IMR-90 (cell line): ENCODE results near the gene LYVE1. TPM values are rescaled to one million over a fixed set of nuclear protein-coding genes. Genes with fewer than 3 reads are reported as not detected.

Experiments used
- ATAC-seq: fragments of 200-7000 bp; cut with Tn5 transposase; 2 replicates; pipeline ENCODE4 v1.9.1; 2020; ENCODE audit warnings: low read depth, mild to moderate bottlenecking, moderate library complexity
- BruUV-seq: library from RNA; stranded (reverse); fragments of 400-500 nt; replicated peaks from 2 replicates; lab custom pipeline; 2021; lab: Mats Ljungman, UMichigan
- CTCF ChIA-PET: fragments of 300-600 bp; formaldehyde crosslinking; extraction: SDS; loops from one replicate; lab custom pipeline; 2021; ENCODE audit warnings: antibody characterized with exemption; lab: Yijun Ruan, JAX
- POLR2A ChIA-PET: fragments of 300-600 bp; sonication (Branson Sonifier 250); formaldehyde crosslinking; loops from one replicate; lab custom pipeline; 2022; ENCODE audit warnings: antibody characterized with exemption; ENCODE audit not compliant: unreplicated experiment; lab: Charles Lee
- DNase-seq: peaks from one replicate; pipeline ENCODE4 v3.0.0; 2013
- H2AFZ ChIP-seq: replicated peaks from 2 replicates; pipeline ENCODE3; 2013; ENCODE audit warnings: low read length, mild to moderate bottlenecking; ENCODE audit not compliant: poor library complexity
- H2AK5ac ChIP-seq: 2 replicates; pipeline ENCODE4 v1.6.1; 2013; ENCODE audit warnings: low read depth, low read length, inconsistent platforms
- H2AK9ac ChIP-seq: replicated peaks from 2 replicates; pipeline ENCODE3; 2013; ENCODE audit warnings: mild to moderate bottlenecking, low read depth, low read length, moderate library complexity; ENCODE audit not compliant: poor library complexity
- H2BK120ac ChIP-seq: 2 replicates; pipeline ENCODE4 v1.6.1; 2013; ENCODE audit warnings: low read depth, low read length, inconsistent platforms
- H2BK15ac ChIP-seq: 3 replicates; pipeline ENCODE4 v1.6.1; 2013; ENCODE audit warnings: low read depth, low read length, inconsistent platforms
- H2BK20ac ChIP-seq: 2 replicates; pipeline ENCODE4 v1.6.1; 2013; ENCODE audit warnings: low read depth, mild to moderate bottlenecking, inconsistent platforms, low read length, moderate library complexity
- H2BK5ac ChIP-seq: 2 replicates; pipeline ENCODE4 v1.6.1; 2013; ENCODE audit warnings: mild to moderate bottlenecking, low read depth, low read length, inconsistent platforms; ENCODE audit not compliant: poor library complexity, severe bottlenecking
- H3K14ac ChIP-seq: replicated peaks from 2 replicates; pipeline ENCODE4 v1.6.1; 2013; ENCODE audit warnings: low read depth, low read length, inconsistent platforms
- H3K18ac ChIP-seq: 2 replicates; pipeline ENCODE4 v1.6.1; 2013; ENCODE audit warnings: low read depth, low read length, control low read depth
- H3K23ac ChIP-seq: 2 replicates; pipeline ENCODE4 v1.6.1; 2013; ENCODE audit warnings: low read depth, low read length, inconsistent platforms
- H3K27ac ChIP-seq: 2 replicates; pipeline ENCODE4 v1.5.1; 2013; ENCODE audit warnings: mild to moderate bottlenecking, control low read depth, low read length; ENCODE audit not compliant: insufficient read depth
- H3K27me3 ChIP-seq: 2 replicates; pipeline ENCODE4 v1.6.1; 2013; ENCODE audit warnings: low read length; ENCODE audit not compliant: control insufficient read depth, insufficient read depth
- H3K36me3 ChIP-seq: 2 replicates; pipeline ENCODE4 v1.6.1; 2013; ENCODE audit warnings: low read length, mixed read lengths; ENCODE audit not compliant: control insufficient read depth, insufficient read depth
- H3K4ac ChIP-seq: 2 replicates; pipeline ENCODE4 v1.6.1; 2013; ENCODE audit warnings: low read depth, low read length, inconsistent platforms
- H3K4me1 ChIP-seq: 2 replicates; pipeline ENCODE4 v1.6.1; 2013; ENCODE audit warnings: low read length, mixed read lengths; ENCODE audit not compliant: control insufficient read depth, insufficient read depth
- H3K4me2 ChIP-seq: 2 replicates; pipeline ENCODE4 v1.6.1; 2013; ENCODE audit warnings: low read depth, mild to moderate bottlenecking, control low read depth, low read length, moderate library complexity
- H3K4me3 ChIP-seq: 2 replicates; pipeline ENCODE4 v1.5.1; 2013; ENCODE audit warnings: low read depth, mild to moderate bottlenecking, control low read depth, low read length, moderate library complexity; ENCODE audit not compliant: insufficient read depth
- H3K56ac ChIP-seq: 2 replicates; pipeline ENCODE4 v1.6.1; 2013; ENCODE audit warnings: low read length, inconsistent platforms; ENCODE audit not compliant: insufficient read depth; ENCODE audit errors: extremely low read depth
- H3K79me1 ChIP-seq, 2 experiments: 2 replicates each; pipeline ENCODE4 v1.6.1; 2013; ENCODE audit warnings: low read length in 2 of 2, inconsistent platforms in 1 of 2, low read depth in 1 of 2
- H3K9ac ChIP-seq: 2 replicates; pipeline ENCODE4 v1.6.1; 2013; ENCODE audit warnings: low read depth, low read length, control low read depth
- H3K9me1 ChIP-seq: 2 replicates; pipeline ENCODE4 v1.6.1; 2013; ENCODE audit warnings: low read length, inconsistent platforms; ENCODE audit not compliant: insufficient read depth
- H3K9me3 ChIP-seq: 2 replicates; pipeline ENCODE4 v1.6.1; 2013; ENCODE audit warnings: low read length; ENCODE audit not compliant: control insufficient read depth, insufficient read depth
- H4K20me1 ChIP-seq: 2 replicates; pipeline ENCODE4 v1.6.1; 2013; ENCODE audit warnings: low read length, inconsistent platforms; ENCODE audit not compliant: insufficient read depth
- H4K5ac ChIP-seq: 2 replicates; pipeline ENCODE4 v1.6.1; 2013; ENCODE audit warnings: mild to moderate bottlenecking, low read depth, low read length, control low read depth
- H4K8ac ChIP-seq, 2 experiments: 2 replicates each; pipeline ENCODE4 v1.6.1; 2013; ENCODE audit warnings: low read depth in 2 of 2, low read length in 2 of 2, control low read depth in 1 of 2, inconsistent platforms in 1 of 2
- H4K91ac ChIP-seq: 2 replicates; pipeline ENCODE4 v1.6.1; 2013; ENCODE audit warnings: low read depth, low read length, inconsistent platforms; ENCODE audit not compliant: insufficient read depth
- BHLHE40 ChIP-seq: fragments of 150-350 bp; IDR thresholded peaks from 2 replicates; pipeline ENCODE4 v1.6.1; 2016; ENCODE audit warnings: mild to moderate bottlenecking, low read depth, low read length
- CEBPB ChIP-seq: IDR thresholded peaks from 2 replicates; pipeline ENCODE4 v1.6.1; 2012; ENCODE audit warnings: low read depth, low read length, improper control_type of control experiment
- CHD1 ChIP-seq: IDR thresholded peaks from 2 replicates; pipeline ENCODE4 v1.6.1; 2012; ENCODE audit warnings: low read depth, low read length, improper control_type of control experiment
- FOS ChIP-seq: fragments of 150-350 bp; IDR thresholded peaks from 2 replicates; pipeline ENCODE4 v1.6.1; 2016; ENCODE audit warnings: low read depth, low read length
- MAFK ChIP-seq: IDR thresholded peaks from 2 replicates; pipeline ENCODE4 v1.6.1; 2012; ENCODE audit warnings: low read depth, low read length, improper control_type of control experiment
- MAZ ChIP-seq: IDR thresholded peaks from 2 replicates; pipeline ENCODE4 v1.6.1; 2012; ENCODE audit warnings: low read depth, mild to moderate bottlenecking, low read length, improper control_type of control experiment, moderate library complexity, borderline replicate concordance
- MXI1 ChIP-seq: IDR thresholded peaks from 2 replicates; pipeline ENCODE4 v1.6.1; 2012; ENCODE audit warnings: low read depth, mild to moderate bottlenecking, low read length, moderate library complexity, borderline replicate concordance
- NFE2L2 ChIP-seq: fragments of 150-350 bp; IDR thresholded peaks from 2 replicates; pipeline ENCODE4 v1.6.1; 2016; ENCODE audit warnings: low read depth, mild to moderate bottlenecking, low read length
- POLR2A ChIP-seq: IDR thresholded peaks from 2 replicates; pipeline ENCODE4 v1.6.1; 2012; ENCODE audit warnings: mild to moderate bottlenecking, low read depth, low read length
- RAD21 ChIP-seq: IDR thresholded peaks from 2 replicates; pipeline ENCODE4 v1.6.1; 2012; ENCODE audit warnings: low read length, improper control_type of control experiment
- RCOR1 ChIP-seq: IDR thresholded peaks from 2 replicates; pipeline ENCODE4 v1.6.1; 2012; ENCODE audit warnings: mild to moderate bottlenecking, low read length, improper control_type of control experiment; ENCODE audit not compliant: insufficient replicate concordance
- RFX5 ChIP-seq: IDR thresholded peaks from 2 replicates; pipeline ENCODE4 v1.8.0; 2012; ENCODE audit warnings: low read depth, mild to moderate bottlenecking, low read length, moderate library complexity
- SMC3 ChIP-seq: fragments of 150-350 bp; IDR thresholded peaks from 2 replicates; pipeline ENCODE4 v1.6.1; 2016; ENCODE audit warnings: low read depth, mild to moderate bottlenecking, antibody characterized with exemption, low read length, moderate library complexity
- WGBS, 2 experiments: methylation state at CpG; one replicate each; pipeline versions ENCODE4 v1.1.5 to v1.1.7; 2013; ENCODE audit warnings: missing lambda C conversion rate in 2 of 2; ENCODE audit not compliant: insufficient read length in 1 of 2; ENCODE audit errors: extremely low coverage in 2 of 2; 5-methylcytosine and 5-hydroxymethylcytosine counted together
- dilution Hi-C: fragments of 300-500 bp; cut with HindIII; formaldehyde crosslinking; loops from one replicate; pipeline ENCODE4 v1.14.3; 2018; ENCODE audit warnings: low sequenced_read_pairs; ENCODE audit not compliant: unreplicated experiment
- in situ Hi-C: fragments of 300-500 bp; cut with MboI; formaldehyde crosslinking; loops from 3 replicates; pipeline ENCODE4 v1.14.3; 2019; ENCODE audit warnings: low sequenced_read_pairs, inconsistent platforms, mixed read lengths
- intact Hi-C: fragments of 100-400 bp; cut with micrococcal nuclease; formaldehyde crosslinking; loops from 2 replicates; pipeline ENCODE4 v1.10.0; 2022
- polyA plus RNA-seq, 3 experiments: library from polyadenylated mRNA; depleted of rRNA; stranded (reverse); fragments of >200 nt; gene quantifications; 2 replicates each; pipeline ENCODE4 v1.2.3, GENCODE V29; 2012; ENCODE audit warnings: low replicate concordance in 1 of 3
- total RNA-seq: library from RNA; depleted of rRNA; stranded (reverse); fragments of >200 nt; gene quantifications from 2 replicates; pipeline ENCODE4 v1.2.3, GENCODE V29; 2012
- TF ChIP-seq, protein P1 (sequence below): fragments of 150-350 bp; IDR thresholded peaks from 2 replicates; pipeline ENCODE4 v1.6.1; 2017; ENCODE audit warnings: mild to moderate bottlenecking, antibody characterized with exemption, low read length, low read depth
- TF ChIP-seq, protein P2 (sequence below): conservative IDR thresholded peaks from 2 replicates; pipeline ENCODE4 v1.5.1; 2012; ENCODE audit warnings: mild to moderate bottlenecking, low read depth, low read length, improper control_type of control experiment
- TF ChIP-seq, protein P3 (sequence below): fragments of 150-350 bp; IDR thresholded peaks from 2 replicates; pipeline ENCODE4 v1.6.1; 2016; ENCODE audit warnings: low read depth, mild to moderate bottlenecking, low read length, moderate library complexity, borderline replicate concordance

Gene LYVE1
- total and polyA plus RNA-seq, 2 of the 4 experiments (the other 2 are of a cell fraction), result not detected

DNA sequence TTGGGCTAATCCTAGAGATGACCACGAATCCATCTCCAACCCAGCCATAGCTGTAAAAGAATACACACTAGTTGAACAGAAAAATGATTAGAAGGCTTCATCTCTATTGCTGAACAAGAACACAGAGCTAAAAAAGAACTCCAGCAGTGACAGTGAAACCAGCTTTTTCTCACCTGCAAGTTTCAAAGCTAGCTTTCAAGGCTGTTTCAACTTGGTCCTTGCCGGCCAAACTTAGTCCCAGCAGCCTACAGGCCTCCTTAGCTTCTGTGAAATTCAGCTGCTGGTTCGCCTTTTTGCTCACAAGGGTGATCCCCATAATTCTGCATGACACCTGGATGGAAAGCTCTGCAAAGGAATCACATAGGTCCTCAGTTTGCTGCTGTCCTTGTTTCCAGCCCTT is 4.4 kb downstream of the LYVE1 start:
- no peak overlapping the region for H3K14ac ChIP-seq
- H2BK5ac ChIP-seq, result no peak overlapping the region
- H3K23ac ChIP-seq, result no peak overlapping the region
- TF ChIP-seq MXI1, result no peak
- TF ChIP-seq, protein P1, sequence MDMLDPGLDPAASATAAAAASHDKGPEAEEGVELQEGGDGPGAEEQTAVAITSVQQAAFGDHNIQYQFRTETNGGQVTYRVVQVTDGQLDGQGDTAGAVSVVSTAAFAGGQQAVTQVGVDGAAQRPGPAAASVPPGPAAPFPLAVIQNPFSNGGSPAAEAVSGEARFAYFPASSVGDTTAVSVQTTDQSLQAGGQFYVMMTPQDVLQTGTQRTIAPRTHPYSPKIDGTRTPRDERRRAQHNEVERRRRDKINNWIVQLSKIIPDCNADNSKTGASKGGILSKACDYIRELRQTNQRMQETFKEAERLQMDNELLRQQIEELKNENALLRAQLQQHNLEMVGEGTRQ, result no peak
- TF ChIP-seq, protein P2, sequence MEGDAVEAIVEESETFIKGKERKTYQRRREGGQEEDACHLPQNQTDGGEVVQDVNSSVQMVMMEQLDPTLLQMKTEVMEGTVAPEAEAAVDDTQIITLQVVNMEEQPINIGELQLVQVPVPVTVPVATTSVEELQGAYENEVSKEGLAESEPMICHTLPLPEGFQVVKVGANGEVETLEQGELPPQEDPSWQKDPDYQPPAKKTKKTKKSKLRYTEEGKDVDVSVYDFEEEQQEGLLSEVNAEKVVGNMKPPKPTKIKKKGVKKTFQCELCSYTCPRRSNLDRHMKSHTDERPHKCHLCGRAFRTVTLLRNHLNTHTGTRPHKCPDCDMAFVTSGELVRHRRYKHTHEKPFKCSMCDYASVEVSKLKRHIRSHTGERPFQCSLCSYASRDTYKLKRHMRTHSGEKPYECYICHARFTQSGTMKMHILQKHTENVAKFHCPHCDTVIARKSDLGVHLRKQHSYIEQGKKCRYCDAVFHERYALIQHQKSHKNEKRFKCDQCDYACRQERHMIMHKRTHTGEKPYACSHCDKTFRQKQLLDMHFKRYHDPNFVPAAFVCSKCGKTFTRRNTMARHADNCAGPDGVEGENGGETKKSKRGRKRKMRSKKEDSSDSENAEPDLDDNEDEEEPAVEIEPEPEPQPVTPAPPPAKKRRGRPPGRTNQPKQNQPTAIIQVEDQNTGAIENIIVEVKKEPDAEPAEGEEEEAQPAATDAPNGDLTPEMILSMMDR, result no peak
- TF ChIP-seq RAD21, result no peak
- no peak for TF ChIP-seq CEBPB
- no peak for TF ChIP-seq POLR2A
- TF ChIP-seq SMC3, result no peak
- TF ChIP-seq MAZ, result no peak
- no peak for TF ChIP-seq RCOR1
- no peak for TF ChIP-seq FOS
- no peak for TF ChIP-seq CHD1
- no peak for TF ChIP-seq RFX5
- TF ChIP-seq, protein P3, sequence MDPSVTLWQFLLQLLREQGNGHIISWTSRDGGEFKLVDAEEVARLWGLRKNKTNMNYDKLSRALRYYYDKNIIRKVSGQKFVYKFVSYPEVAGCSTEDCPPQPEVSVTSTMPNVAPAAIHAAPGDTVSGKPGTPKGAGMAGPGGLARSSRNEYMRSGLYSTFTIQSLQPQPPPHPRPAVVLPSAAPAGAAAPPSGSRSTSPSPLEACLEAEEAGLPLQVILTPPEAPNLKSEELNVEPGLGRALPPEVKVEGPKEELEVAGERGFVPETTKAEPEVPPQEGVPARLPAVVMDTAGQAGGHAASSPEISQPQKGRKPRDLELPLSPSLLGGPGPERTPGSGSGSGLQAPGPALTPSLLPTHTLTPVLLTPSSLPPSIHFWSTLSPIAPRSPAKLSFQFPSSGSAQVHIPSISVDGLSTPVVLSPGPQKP, result no peak
- no peak for TF ChIP-seq BHLHE40
- TF ChIP-seq NFE2L2, result no peak
- TF ChIP-seq MAFK, result no peak
- no peaks in the 10 kb centered on the region for H4K20me1 ChIP-seq
- no peak overlapping the region for H3K4me2 ChIP-seq
- no peak overlapping the region for H3K9ac ChIP-seq
- in situ Hi-C loops (no loop called here), intact Hi-C loops (no loop called here), dilution Hi-C loops (no loop called here)
- H3K4me1 ChIP-seq, result no peaks in the 10 kb centered on the region
- H3K36me3 ChIP-seq, result no peaks in the 10 kb centered on the region
- H3K9me1 ChIP-seq, result peaks cover 5% of the 10 kb centered on the region
- no peaks in the 10 kb centered on the region for H3K79me1 ChIP-seq
- DNase-seq, result no peak
- H3K27ac ChIP-seq, result no peak overlapping the region
- no peak overlapping the region for H2BK20ac ChIP-seq
- no peak overlapping the region for H2AFZ ChIP-seq
- H2BK15ac ChIP-seq, result no peak overlapping the region
- no peak overlapping the region for H3K18ac ChIP-seq
- no peak overlapping the region for H2AK5ac ChIP-seq
- ChIA-PET POLR2A (no interaction called here), CTCF (interaction anchor here (1.3 to 1.6 kb wide), 2 partner anchors 21 to 24 kb away, joined by 3 to 4 read pairs; partner anchors contain the start of gene RNF141)
- no peak for ATAC-seq
- no peaks in the 10 kb centered on the region for H3K27me3 ChIP-seq
- no peak overlapping the region for H2AK9ac ChIP-seq
- BruUV-seq, result no TSS peak
- no peak overlapping the region for H3K4me3 ChIP-seq
- no peak overlapping the region for H4K8ac ChIP-seq
- no peak overlapping the region for H2BK120ac ChIP-seq
- no peaks in the 10 kb centered on the region for H3K9me3 ChIP-seq
- no peak overlapping the region for H3K4ac ChIP-seq
- no peak overlapping the region for H3K56ac ChIP-seq
- 100% methylated on average over 2 of the region's 3 CpGs; no CpG with 5 or more reads in 1 of the 2 experiments for WGBS, 2 experiments
- H4K91ac ChIP-seq, result no peak overlapping the region; the same call in 1 of the 2 replicates
- no peak overlapping the region for H4K5ac ChIP-seq
